CD14-positive monocyte (primary cell): ENCODE measurements around the gene CNN3. TPM values are rescaled to one million over a fixed set of nuclear protein-coding genes. Genes with fewer than 3 reads are reported as not detected.

Experiments used
- DNase-seq, 3 donors: peaks; one replicate each; pipeline ENCODE4 v3.0.0-alpha.2; 2011 to 2022
- H2AFZ ChIP-seq: 2 replicates; pipeline ENCODE4 v1.6.0; 2012; ENCODE audit warnings: mild to moderate bottlenecking, low read depth, low read length, inconsistent platforms; ENCODE audit not compliant: insufficient read depth, poor library complexity, severe bottlenecking
- H3K27ac ChIP-seq, 2 donors: 1 replicate in 1 of 2; 2 replicates in 1 of 2; pipeline ENCODE4 v1.5.1; 2012 to 2013; ENCODE audit warnings: low read length in 2 of 2, control low read depth in 1 of 2, inconsistent platforms in 1 of 2, low read depth in 1 of 2, mild to moderate bottlenecking in 1 of 2
- H3K27me3 ChIP-seq, 2 donors: one replicate each; pipeline versions ENCODE4 v1.6.0 to v1.6.1; 2011 to 2013; ENCODE audit warnings: low read length in 2 of 2; ENCODE audit not compliant: control insufficient read depth in 2 of 2, insufficient read depth in 2 of 2
- H3K36me3 ChIP-seq, 2 donors: replicated peaks in 1 of 2; 1 replicate in 1 of 2; 2 replicates in 1 of 2; pipeline versions ENCODE4 v1.5.1 to v1.6.1; 2012 to 2013; ENCODE audit warnings: low read length in 2 of 2, control low read depth in 1 of 2, inconsistent platforms in 1 of 2, mild to moderate bottlenecking in 1 of 2; ENCODE audit not compliant: insufficient read depth in 2 of 2, control insufficient read depth in 1 of 2
- H3K4me1 ChIP-seq, 2 donors: 1 replicate in 1 of 2; 2 replicates in 1 of 2; pipeline versions ENCODE4 v1.5.1 to v1.6.1; 2012 to 2013; ENCODE audit warnings: low read length in 2 of 2, control low read depth in 1 of 2, inconsistent platforms in 1 of 2, mild to moderate bottlenecking in 1 of 2, moderate library complexity in 1 of 2; ENCODE audit not compliant: insufficient read depth in 2 of 2, control insufficient read depth in 1 of 2
- H3K4me2 ChIP-seq: replicated peaks from 2 replicates; pipeline ENCODE3; 2012; ENCODE audit warnings: low read length, moderate library complexity, mild to moderate bottlenecking; ENCODE audit not compliant: poor library complexity, severe bottlenecking; ENCODE audit errors: extremely low read depth
- H3K4me3 ChIP-seq, 3 experiments: fragments of 200-600 bp in 1 of 3; sonication (generic) in 1 of 3; replicated peaks in 1 of 3; 1 replicate in 2 of 3; 2 replicates in 1 of 3; pipeline ENCODE4 v1.5.1; 2011 to 2013; ENCODE audit warnings: low read length in 3 of 3, mild to moderate bottlenecking in 3 of 3, control low read depth in 2 of 3, low read depth in 2 of 3, inconsistent platforms in 1 of 3, moderate library complexity in 1 of 3
- H3K79me2 ChIP-seq: 2 replicates; pipeline ENCODE4 v1.6.0; 2012; ENCODE audit warnings: mild to moderate bottlenecking, control low read depth, inconsistent platforms, low read length, moderate library complexity; ENCODE audit not compliant: insufficient read depth
- H3K9ac ChIP-seq: 2 replicates; pipeline ENCODE4 v1.6.0; 2017; ENCODE audit warnings: low read length, mild to moderate bottlenecking; ENCODE audit not compliant: insufficient read depth, poor library complexity, severe bottlenecking
- H3K9me3 ChIP-seq, 2 donors: replicated peaks in 1 of 2; 1 replicate in 1 of 2; 2 replicates in 1 of 2; pipeline versions ENCODE4 v1.5.1 to v1.6.1; 2012 to 2013; ENCODE audit warnings: low read length in 2 of 2, control low read depth in 1 of 2; ENCODE audit not compliant: control insufficient read depth in 1 of 2, insufficient read depth in 1 of 2
- H4K20me1 ChIP-seq: 2 replicates; pipeline ENCODE4 v1.6.0; 2012; ENCODE audit warnings: mild to moderate bottlenecking, low read length, control low read depth, moderate library complexity; ENCODE audit not compliant: insufficient read depth
- H3K27ac Mint-ChIP-seq, 7 donors: one replicate each; pipeline ENCODE4 v1.8.0; 2020; ENCODE audit warnings: mild to moderate bottlenecking in 7 of 7, mixed read lengths in 7 of 7, moderate library complexity in 6 of 7, inconsistent platforms in 2 of 7
- H3K27me3 Mint-ChIP-seq, 3 donors: one replicate each; pipeline ENCODE4 v1.8.0; 2021 to 2022; ENCODE audit warnings: low read depth in 3 of 3, mild to moderate bottlenecking in 3 of 3, mixed read lengths in 3 of 3, moderate library complexity in 3 of 3, inconsistent platforms in 1 of 3
- H3K36me3 Mint-ChIP-seq, 2 donors: one replicate each; pipeline ENCODE4 v1.8.0; 2020; ENCODE audit warnings: mixed read lengths in 2 of 2, inconsistent platforms in 1 of 2, mild to moderate bottlenecking in 1 of 2
- H3K4me1 Mint-ChIP-seq: one replicate; pipeline ENCODE4 v1.8.0; 2020; ENCODE audit warnings: mild to moderate bottlenecking, mixed read lengths
- H3K4me3 Mint-ChIP-seq, 2 donors: one replicate each; pipeline ENCODE4 v1.8.0; 2020; ENCODE audit warnings: mild to moderate bottlenecking in 2 of 2, mixed read lengths in 2 of 2, moderate library complexity in 1 of 2
- H3K9me3 Mint-ChIP-seq, 7 donors: one replicate each; pipeline ENCODE4 v1.8.0; 2020 to 2022; ENCODE audit warnings: mixed read lengths in 7 of 7, mild to moderate bottlenecking in 6 of 7, moderate library complexity in 6 of 7, inconsistent platforms in 2 of 7
- CTCF ChIP-seq: fragments of 200-600 bp; IDR thresholded peaks from one replicate; pipeline ENCODE4 v1.8.0; 2022; ENCODE audit warnings: antibody characterized with exemption, mild to moderate bottlenecking
- WGBS: methylation state at CpG from one replicate; pipeline ENCODE4 v1.1.5; 2013; ENCODE audit warnings: missing lambda C conversion rate; ENCODE audit not compliant: insufficient coverage; 5-methylcytosine and 5-hydroxymethylcytosine counted together
- intact Hi-C, 2 donors: fragments of 100-400 bp; cut with micrococcal nuclease; formaldehyde crosslinking; loops; one replicate each; pipeline versions ENCODE4 v1.15.0 to v1.15.1; 2023
- polyA plus RNA-seq, 3 donors: library from polyadenylated mRNA; depleted of rRNA in 1 of 3; unstranded in 2 of 3; stranded (reverse) in 1 of 3; fragments of 300-500 nt in 2 of 3; fragments of >200 nt in 1 of 3; fragmentation: Illumina TruSeq in 2 of 3; gene quantifications; 1 replicate in 2 of 3; 2 replicates in 1 of 3; pipeline ENCODE4 v1.2.3, GENCODE V29; 2012 to 2021

The CNN3 gene
- polyA plus RNA-seq, 3 donors: 0.08 to 0.09 (median 0.08) TPM

- Histone ChIP-seq H3K27ac (no peak overlapping the region), H3K4me2 (no peak overlapping the region), H2AFZ (no peak overlapping the region), H3K79me2 (no peaks in the 10 kb centered on the region), H3K4me1 (no peaks in the 10 kb centered on the region), H3K36me3 (no peaks in the 10 kb centered on the region), H3K9me3 (no peaks in the 10 kb centered on the region), H3K27me3 (no peaks in the 10 kb centered on the region), H3K9ac (no peak overlapping the region), H4K20me1 (no peaks in the 10 kb centered on the region), H3K4me3 (no peak overlapping the region)
- 100% methylated on average over 1 of the region's 3 CpGs for WGBS
- Mint-ChIP-seq H3K27me3 (peaks cover 1 to 7% (median 2%) of the 10 kb centered on the region in 3 donors), H3K27ac (no peak overlapping the region), H3K36me3 (no peaks in the 10 kb centered on the region), H3K4me1 (peaks cover 7% of the 10 kb centered on the region), H3K4me3 (no peak overlapping the region), H3K9me3 (no peaks in the 10 kb centered on the region)
- no peak for DNase-seq
- TF ChIP-seq CTCF: no peak
- intact Hi-C loops: no loop called here
Observed at GRCh38 chr1:94888201-94888600, 38.7 kb downstream of the CNN3 start.

DNA sequence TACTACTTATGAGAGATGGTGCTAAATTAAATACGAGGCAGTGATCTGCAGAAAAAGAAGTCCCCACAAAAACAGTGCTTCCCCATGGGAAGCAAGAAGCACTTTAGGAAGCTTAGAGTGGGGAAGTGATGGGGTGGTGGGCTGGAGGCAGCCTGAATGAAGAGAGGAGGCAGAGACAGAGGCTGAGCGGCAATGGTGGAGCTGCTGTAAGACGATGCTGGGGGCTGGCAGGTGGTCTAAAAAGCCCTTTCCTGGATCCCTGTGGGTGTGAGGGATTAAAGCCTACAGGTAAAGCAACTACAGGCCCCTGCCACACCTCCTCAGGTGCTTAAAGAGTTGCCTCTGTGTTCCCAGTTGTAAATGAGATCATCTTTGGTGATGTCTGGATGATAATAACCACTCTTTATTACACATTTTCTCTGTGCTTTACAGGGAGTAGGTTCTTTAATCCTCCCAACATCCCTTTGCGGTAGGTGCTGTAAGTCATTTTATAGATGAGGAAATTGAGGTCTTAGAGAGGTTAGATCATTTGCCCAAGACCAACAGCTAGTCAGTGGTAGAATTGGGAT is 39.2 kb downstream of the CNN3 start:
- no peak for DNase-seq
- no peaks in the 10 kb centered on the region for H3K79me2 ChIP-seq
- H3K27me3 ChIP-seq: no peaks in the 10 kb centered on the region
- no peak overlapping the region for H2AFZ ChIP-seq
- WGBS: 100% methylated on average over 1 of the region's 4 CpGs
- no peak overlapping the region for H3K9ac ChIP-seq
- no peaks in the 10 kb centered on the region for H3K36me3 ChIP-seq
- Mint-ChIP-seq H3K9me3 (no peaks in the 10 kb centered on the region), H3K4me3 (no peak overlapping the region), H3K4me1 (peaks cover 9% of the 10 kb centered on the region), H3K27me3 (peaks cover 1 to 6% (median 2%) of the 10 kb centered on the region in 3 donors), H3K36me3 (no peaks in the 10 kb centered on the region), H3K27ac (no peak overlapping the region)
- no peaks in the 10 kb centered on the region for H4K20me1 ChIP-seq
- no peak overlapping the region for H3K27ac ChIP-seq
- intact Hi-C loops: no loop called here
- no peak overlapping the region for H3K4me2 ChIP-seq
- no peak overlapping the region for H3K4me3 ChIP-seq
- H3K9me3 ChIP-seq: no peaks in the 10 kb centered on the region
- TF ChIP-seq CTCF: no peak
- no peaks in the 10 kb centered on the region for H3K4me1 ChIP-seq
